GM10248 (cell line): ENCODE measurements around the gene GFOD1.

Experiments
- CTCF ChIA-PET: fragments of 300-600 bp; sonication (Branson Sonifier 250); formaldehyde crosslinking; extraction: SDS; loops from one replicate; lab custom pipeline; 2021; ENCODE audit warnings: antibody characterized with exemption; lab: Yijun Ruan, JAX
- POLR2A ChIA-PET: fragments of 350-650 bp; sonication (Branson Sonifier 250); formaldehyde crosslinking; extraction: SDS; loops from one replicate; lab custom pipeline; 2020; ENCODE audit warnings: antibody characterized with exemption; lab: Yijun Ruan, JAX
- DNase-seq: peaks from one replicate; pipeline ENCODE4 v3.0.0; 2012; ENCODE audit errors: extremely low spot score
- CTCF ChIP-seq: IDR thresholded peaks from 2 replicates; pipeline ENCODE4 v1.5.1; 2012; ENCODE audit warnings: mild to moderate bottlenecking, low read depth; ENCODE audit errors: extremely low read depth, missing control alignments, control extremely low read depth

GFOD1 gene

GRCh38 chr6:13384966-13385365, 102.4 kb downstream of the GFOD1 start:
- POLR2A ChIA-PET, result interaction anchor here (0.5 kb wide), 1 partner anchor 8 kb away, joined by 8 read pairs; no protein-coding TSS in a partner anchor
- no peak for DNase-seq
- CTCF ChIA-PET, result interaction anchor here (0.9 to 4.4 kb wide), 9 partner anchors 10 to 47 kb away, joined by 3 to 18 read pairs (median 4); no protein-coding TSS in a partner anchor
- TF ChIP-seq CTCF, result no peak

- POLR2A ChIA-PET, result no interaction called here
- no peak for TF ChIP-seq CTCF
- DNase-seq, result no peak
- CTCF ChIA-PET, result interaction anchor here (0.9 to 4.4 kb wide), 13 partner anchors 8 to 47 kb away, joined by 3 to 18 read pairs (median 6); no protein-coding TSS in a partner anchor
Measured at GRCh38 chr6:13384506-13384905, 102.9 kb downstream of the GFOD1 start.

- ChIA-PET POLR2A (no interaction called here), CTCF (interaction anchor here (0.7 to 4.4 kb wide), 16 partner anchors 8 to 191 kb away, joined by 4 to 18 read pairs (median 4); partner anchors contain the start of genes SIRT5 and TBC1D7)
- TF ChIP-seq CTCF, result peak; percentile 25
- peak; percentile 67 for DNase-seq
Measured at GRCh38 chr6:13383328-13384163, 103.9 kb downstream of the GFOD1 start.

GRCh38 chr6:13380761-13381160, 106.6 kb downstream of the GFOD1 start:
- TF ChIP-seq CTCF, result no peak
- POLR2A ChIA-PET, result no interaction called here
- no peak for DNase-seq
- CTCF ChIA-PET, result interaction anchor here (0.8 to 3.3 kb wide), 12 partner anchors 8 to 315 kb away, joined by 3 to 13 read pairs (median 4); partner anchors contain the start of gene SIRT5

- CTCF ChIA-PET, result interaction anchor here (0.9 to 3.3 kb wide), 11 partner anchors 13 to 196 kb away, joined by 3 to 13 read pairs (median 3); partner anchors contain the start of gene SIRT5
- DNase-seq, result no peak
- POLR2A ChIA-PET, result no interaction called here
Measured at GRCh38 chr6:13378669-13379590, 108.5 kb downstream of the GFOD1 start.

More at GRCh38 chr6:13378669-13379590, 108.5 kb downstream of the GFOD1 start:
- no peak for TF ChIP-seq CTCF
